NK-92 (cell line): Measurements from ENCODE around the gene MICU2.

Source experiments
- DNase-seq: peaks from one replicate; lab custom pipeline; 2025; ENCODE audit not compliant: unreplicated experiment; lab: John Stamatoyannopoulos, UW

MICU2 gene

GRCh38 chr13:21546372-21546771 is 57.6 kb downstream of the MICU2 start:
- no peak for DNase-seq

- no peak for DNase-seq
These were observed 59.5 kb downstream of the MICU2 start for GRCh38 chr13:21544515-21544914.

DNA sequence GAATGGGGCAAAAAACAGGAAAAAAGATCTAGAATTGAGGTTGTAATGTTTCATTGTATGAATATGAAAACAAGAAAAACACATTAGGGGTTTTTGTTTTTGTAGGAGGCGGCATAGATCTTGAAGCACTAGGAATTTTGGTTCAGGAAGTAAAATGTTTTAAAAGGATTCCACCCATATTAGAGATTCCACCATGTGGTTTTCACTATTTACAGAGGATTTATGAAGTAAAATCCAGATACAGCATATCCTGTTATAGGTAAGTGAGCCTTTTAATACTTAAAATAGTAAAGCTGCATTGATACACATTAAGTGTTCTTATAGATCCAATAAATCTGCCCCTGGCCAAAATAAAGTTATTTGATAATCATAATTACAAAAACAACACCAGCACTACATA is 61.4 kb downstream of the MICU2 start:
- no peak for DNase-seq

GRCh38 chr13:21541980-21542379 is 62.0 kb downstream of the MICU2 start:
- no peak for DNase-seq

DNA sequence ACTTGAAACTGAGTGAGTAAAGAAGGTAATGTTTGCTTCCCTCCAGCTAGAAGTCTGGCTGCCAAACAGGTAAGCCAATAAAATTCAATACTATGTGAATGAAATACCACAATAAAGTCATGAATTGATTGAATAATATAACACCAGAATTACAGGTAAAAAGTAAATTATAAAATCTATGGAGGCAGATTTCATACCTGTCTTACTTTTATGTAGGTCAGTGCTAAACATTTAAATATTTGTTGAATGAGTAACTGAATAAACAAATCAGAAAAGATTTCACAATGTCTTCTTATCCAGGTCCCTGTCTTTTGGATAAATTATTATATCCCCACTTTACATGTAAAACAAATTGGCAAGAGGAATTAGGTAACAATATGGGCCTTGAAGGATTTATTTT is 62.7 kb downstream of the MICU2 start:
- DNase-seq, result no peak

DNA sequence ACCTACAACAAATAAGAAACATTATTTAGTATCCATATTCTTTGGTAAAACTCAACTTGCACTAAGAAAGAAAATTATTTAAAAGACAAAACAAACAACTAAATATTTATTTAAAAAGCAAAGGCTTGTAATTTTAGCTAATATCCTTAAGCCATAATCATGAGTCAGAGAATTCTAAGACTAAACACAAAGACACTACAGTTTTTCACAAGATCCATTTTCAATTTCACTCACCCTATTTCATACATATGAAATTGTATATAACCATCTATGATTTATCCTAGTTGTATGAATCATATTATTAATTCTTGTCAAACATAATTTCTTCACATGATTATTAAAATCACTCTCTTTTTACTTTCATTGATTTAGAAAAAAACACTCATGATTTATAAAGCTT is 64.3 kb downstream of the MICU2 start:
- no peak for DNase-seq

DNA sequence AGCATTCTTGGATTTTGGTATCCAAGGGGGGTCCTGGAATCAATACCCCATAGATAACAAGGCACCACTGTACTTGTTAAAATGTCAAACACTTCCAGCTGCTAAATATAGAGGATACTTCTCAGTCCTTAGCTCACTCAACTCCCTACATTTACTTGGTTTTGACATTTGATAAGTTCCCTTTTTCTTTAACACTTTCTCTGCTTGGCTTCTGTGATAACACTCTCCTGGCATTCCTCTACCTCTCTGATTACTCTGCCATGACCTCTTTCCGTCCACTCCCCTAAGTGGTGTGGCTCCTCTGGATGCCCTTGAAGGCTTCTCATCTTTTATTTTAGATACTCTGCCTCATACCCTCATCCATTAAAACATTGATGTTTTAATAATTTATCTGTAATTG is 65.2 kb downstream of the MICU2 start:
- no peak for DNase-seq

DNA sequence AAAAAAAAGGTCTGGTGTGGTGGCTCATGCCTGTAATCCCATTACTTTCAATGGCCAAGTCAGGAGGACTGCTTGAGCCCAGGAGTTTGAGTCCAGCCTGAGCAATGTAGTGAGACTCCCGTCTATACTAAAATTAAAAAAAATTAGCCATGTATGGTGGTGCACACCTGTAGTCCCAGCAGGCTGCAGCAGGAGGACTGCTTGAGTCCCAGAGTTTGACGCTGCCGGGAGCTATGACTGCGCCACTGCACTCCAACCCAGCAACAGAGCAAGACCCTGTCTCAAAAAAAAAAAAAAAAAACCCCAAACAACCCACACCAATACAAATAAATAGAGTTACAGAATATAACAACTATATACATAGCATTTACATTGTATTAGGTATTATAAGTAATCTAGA is 65.7 kb downstream of the MICU2 start:
- no peak for DNase-seq

- DNase-seq, result no peak
These were observed 66.9 kb downstream of the MICU2 start for GRCh38 chr13:21537105-21537504.

DNA sequence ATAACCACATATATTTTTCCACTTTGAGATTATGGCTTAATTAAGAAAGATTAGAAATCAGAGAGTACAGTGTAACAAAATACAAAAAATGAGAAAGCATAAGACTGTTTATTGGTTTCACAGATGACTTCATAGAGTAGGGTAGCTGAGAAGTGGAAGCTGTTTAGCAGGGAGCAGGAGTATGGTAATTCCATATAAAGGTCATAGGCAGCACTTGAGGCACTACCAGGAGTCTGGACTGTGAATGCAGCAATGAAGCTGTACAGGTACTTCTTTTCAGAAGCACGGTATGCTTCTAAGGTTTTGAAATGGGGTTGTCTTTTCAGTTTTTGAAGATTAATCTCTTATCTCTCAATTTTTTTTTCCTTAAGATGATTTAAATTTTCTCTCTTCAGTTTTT is 69.2 kb downstream of the MICU2 start:
- no peak for DNase-seq

- no peak for DNase-seq
These were observed 72.5 kb downstream of the MICU2 start for GRCh38 chr13:21531455-21531854.

GRCh38 chr13:21530656-21531055 is 73.3 kb downstream of the MICU2 start:
- DNase-seq, result no peak

DNA sequence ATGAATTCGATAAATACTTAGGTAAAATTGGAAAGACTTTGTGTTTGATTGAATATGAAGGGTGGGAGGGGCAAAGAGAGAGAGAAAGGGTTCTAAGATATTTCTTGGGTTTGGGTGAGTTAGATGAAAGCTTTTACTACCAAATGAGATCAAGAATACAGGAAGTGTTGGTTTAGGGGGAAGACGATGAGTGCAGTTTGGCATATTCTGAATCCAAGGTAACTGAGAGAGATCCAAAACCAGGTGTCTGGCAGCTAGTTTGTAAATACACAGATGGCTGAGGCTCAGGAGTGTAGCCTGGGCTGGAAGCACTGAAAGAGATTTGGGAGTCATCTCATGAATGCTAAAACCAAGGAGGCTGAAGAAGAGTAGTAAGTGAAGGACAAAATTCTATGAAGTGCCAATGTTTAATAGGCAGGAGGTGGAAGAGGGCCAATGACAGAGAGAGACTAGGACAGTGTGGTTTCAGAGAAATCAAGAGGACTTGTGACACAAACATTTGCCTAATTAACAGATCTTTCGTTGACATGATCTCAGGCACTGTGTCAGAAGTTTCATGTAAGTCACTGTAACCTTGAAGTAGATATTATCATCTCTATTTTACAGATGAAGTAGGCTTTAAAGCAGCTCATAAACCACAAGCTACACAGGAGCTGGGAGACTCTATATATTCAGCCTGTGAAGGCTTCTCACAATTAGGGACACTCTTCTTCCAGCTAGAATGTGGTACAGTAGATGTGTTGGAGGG is 74.7 kb downstream of the MICU2 start:
- no peak for DNase-seq

DNA sequence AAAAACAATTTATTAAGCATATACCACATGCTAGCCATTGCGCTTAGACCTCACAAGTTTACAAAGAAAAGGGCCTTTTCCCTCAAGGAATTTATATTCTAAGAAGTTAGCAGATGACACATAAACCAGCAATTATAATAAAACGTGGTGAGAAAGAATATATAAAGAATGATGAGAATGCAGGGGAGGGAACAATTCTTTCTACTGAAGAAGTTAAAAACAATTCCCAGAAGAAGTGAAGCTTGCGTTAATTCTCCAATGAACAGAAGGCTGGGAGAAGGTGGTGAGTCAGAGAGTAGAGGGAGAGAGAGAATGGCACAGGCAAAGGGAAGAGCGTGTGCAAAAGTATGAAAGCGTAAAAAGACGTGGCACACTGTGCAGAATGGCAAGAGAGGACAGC is 75.4 kb downstream of the MICU2 start:
- no peak for DNase-seq

- no peak for DNase-seq
These were observed 77.0 kb downstream of the MICU2 start for GRCh38 chr13:21526707-21527540.

GRCh38 chr13:21522847-21523246 is 81.1 kb downstream of the MICU2 start:
- no peak for DNase-seq

DNA sequence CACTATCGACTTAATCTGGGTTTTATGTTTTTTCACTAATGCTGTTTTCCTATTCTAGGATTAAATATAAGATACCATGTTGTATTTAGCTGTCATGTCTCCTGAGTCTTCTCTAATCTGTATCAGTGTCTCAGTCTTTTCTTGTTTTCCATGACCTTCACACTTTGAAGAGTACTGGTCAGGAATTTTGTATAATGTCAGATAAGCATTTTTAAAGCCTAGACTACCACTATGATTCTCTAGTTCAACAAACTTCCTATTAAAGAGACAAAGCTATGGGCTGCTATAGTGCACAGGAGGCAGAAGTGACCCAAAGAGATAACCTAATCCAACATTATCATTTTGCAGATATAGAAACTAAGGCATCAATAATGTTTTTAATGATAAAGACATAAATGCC is 81.8 kb downstream of the MICU2 start:
- DNase-seq, result no peak

- DNase-seq, result no peak
These were observed 85.3 kb downstream of the MICU2 start for GRCh38 chr13:21518617-21519144.

GRCh38 chr13:21517576-21517975 is 86.4 kb downstream of the MICU2 start:
- no peak for DNase-seq

DNA sequence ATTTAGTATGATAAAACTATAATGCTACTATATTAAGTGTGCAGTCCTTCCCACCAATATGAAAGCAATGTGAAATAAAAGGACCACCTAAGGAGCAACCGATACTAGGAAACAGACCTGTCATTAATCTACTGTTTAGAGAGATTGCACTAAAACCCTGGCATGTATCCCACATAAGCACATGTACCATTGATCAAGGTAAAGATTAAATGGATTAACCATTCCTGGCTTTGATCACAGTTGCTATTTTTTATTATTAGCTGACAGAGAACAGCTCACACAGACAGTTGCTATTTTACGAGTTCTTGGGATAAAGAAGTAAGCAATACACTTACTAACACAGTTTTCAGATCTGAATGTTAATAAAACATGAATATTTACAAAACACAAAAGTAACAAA is 87.2 kb downstream of the MICU2 start:
- no peak for DNase-seq

DNA sequence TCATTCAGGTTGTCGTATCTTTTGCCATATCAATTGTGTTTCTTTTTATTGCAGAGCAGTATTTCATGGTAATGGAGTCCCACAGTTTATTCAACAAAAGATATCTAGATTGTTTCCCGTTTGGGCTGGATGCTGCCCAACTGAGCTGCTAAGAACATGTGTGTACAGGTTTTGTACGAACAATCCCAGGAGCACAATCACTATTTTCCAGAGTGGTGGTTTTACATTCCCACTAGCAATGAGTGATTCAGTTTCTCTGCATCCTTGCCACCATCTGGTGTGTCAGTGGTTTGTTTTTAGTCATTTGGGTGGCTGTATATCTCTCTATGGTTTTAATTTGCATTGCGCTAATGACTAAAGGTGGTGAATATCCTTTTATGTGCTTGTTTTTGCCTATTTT is 92.1 kb downstream of the MICU2 start:
- no peak for DNase-seq

DNA sequence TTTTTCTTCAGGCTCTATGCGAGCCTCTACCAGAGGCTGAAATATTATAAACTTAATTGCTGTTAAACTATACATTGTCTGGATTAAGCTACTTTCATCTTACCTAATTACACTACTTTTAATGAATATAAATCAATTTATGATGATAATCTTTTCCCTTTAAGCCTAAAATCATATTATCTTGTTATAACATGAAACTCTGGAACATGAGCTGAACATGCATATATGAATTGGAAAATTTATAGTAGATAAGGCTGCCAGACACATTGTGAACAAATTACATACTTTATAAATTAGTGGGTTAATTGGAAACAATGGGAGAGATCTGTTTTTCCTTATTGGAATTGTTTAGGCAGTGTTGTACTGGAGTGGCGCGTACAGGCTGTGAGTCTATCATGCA is 99.6 kb downstream of the MICU2 start:
- DNase-seq, result no peak
